Measurements from ENCODE around the gene TP63.

TP63 gene

DNA sequence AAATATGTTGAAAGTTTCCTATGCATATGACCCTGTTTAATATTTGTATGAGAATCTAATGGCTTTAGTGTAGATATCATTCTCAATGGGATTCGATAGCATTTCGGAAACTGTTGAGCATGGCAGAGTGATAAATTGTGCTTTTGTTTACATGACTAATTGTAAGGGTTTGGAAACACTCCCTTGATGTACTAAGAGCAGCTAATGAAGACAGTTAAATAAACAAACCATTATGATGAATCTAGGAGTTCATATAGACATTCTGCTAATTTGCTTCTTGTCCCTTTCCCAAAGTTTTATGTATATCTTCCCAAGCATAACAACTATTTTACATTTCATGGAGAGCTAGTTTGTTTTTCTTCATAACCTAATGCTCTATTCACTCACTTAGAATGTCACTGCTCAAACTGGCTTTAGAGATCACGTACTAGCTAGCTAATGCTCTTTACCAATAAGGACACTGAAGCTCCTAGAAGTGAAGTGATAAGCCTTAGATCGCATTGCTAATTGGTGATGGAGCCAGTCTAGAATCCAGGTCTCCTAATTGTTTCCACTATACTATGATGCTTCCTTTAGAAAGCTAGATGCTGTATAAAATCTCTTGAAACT lies 140.8 kb downstream of the TP63 start:
- no peak for TF ChIP-seq CEBPB (IDR thresholded peaks at IDR 0.05)
- TF ChIP-seq, protein P1, sequence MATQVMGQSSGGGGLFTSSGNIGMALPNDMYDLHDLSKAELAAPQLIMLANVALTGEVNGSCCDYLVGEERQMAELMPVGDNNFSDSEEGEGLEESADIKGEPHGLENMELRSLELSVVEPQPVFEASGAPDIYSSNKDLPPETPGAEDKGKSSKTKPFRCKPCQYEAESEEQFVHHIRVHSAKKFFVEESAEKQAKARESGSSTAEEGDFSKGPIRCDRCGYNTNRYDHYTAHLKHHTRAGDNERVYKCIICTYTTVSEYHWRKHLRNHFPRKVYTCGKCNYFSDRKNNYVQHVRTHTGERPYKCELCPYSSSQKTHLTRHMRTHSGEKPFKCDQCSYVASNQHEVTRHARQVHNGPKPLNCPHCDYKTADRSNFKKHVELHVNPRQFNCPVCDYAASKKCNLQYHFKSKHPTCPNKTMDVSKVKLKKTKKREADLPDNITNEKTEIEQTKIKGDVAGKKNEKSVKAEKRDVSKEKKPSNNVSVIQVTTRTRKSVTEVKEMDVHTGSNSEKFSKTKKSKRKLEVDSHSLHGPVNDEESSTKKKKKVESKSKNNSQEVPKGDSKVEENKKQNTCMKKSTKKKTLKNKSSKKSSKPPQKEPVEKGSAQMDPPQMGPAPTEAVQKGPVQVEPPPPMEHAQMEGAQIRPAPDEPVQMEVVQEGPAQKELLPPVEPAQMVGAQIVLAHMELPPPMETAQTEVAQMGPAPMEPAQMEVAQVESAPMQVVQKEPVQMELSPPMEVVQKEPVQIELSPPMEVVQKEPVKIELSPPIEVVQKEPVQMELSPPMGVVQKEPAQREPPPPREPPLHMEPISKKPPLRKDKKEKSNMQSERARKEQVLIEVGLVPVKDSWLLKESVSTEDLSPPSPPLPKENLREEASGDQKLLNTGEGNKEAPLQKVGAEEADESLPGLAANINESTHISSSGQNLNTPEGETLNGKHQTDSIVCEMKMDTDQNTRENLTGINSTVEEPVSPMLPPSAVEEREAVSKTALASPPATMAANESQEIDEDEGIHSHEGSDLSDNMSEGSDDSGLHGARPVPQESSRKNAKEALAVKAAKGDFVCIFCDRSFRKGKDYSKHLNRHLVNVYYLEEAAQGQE (IDR thresholded peaks at IDR 0.05; ENCODE audit: low read depth): no peak
- no peak for TF ChIP-seq CREB1 (IDR thresholded peaks at IDR 0.05; ENCODE audit: low read depth)
- no peak for TF ChIP-seq TEAD4 (IDR thresholded peaks at IDR 0.05)
- TF ChIP-seq EGR1 (IDR thresholded peaks at IDR 0.05): no peak
- TF ChIP-seq, protein P2, sequence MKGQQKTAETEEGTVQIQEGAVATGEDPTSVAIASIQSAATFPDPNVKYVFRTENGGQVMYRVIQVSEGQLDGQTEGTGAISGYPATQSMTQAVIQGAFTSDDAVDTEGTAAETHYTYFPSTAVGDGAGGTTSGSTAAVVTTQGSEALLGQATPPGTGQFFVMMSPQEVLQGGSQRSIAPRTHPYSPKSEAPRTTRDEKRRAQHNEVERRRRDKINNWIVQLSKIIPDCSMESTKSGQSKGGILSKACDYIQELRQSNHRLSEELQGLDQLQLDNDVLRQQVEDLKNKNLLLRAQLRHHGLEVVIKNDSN (IDR thresholded peaks at IDR 0.05): no peak
- no peak for TF ChIP-seq RAD21 (IDR thresholded peaks at IDR 0.05; ENCODE audit: low read depth)
- TF ChIP-seq NFIC (IDR thresholded peaks at IDR 0.05): no peak
- TF ChIP-seq YY1 (IDR thresholded peaks at IDR 0.05; ENCODE audit: low read depth): no peak
- TF ChIP-seq TCF12 (IDR thresholded peaks at IDR 0.05; ENCODE audit: low read depth): no peak
- no peak for TF ChIP-seq FOXM1 (IDR thresholded peaks at IDR 0.05; ENCODE audit: borderline replicate concordance, low read depth)
- no peak for TF ChIP-seq EP300 (IDR thresholded peaks at IDR 0.05; ENCODE audit: borderline replicate concordance)
- no peak for TF ChIP-seq TAF1 (IDR thresholded peaks at IDR 0.05; ENCODE audit: low read depth)
- TF ChIP-seq ZBTB7A (IDR thresholded peaks at IDR 0.05; ENCODE audit: low read depth): no peak
- TF ChIP-seq, protein P3, sequence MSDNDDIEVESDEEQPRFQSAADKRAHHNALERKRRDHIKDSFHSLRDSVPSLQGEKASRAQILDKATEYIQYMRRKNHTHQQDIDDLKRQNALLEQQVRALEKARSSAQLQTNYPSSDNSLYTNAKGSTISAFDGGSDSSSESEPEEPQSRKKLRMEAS (IDR thresholded peaks at IDR 0.05): no peak

DNA sequence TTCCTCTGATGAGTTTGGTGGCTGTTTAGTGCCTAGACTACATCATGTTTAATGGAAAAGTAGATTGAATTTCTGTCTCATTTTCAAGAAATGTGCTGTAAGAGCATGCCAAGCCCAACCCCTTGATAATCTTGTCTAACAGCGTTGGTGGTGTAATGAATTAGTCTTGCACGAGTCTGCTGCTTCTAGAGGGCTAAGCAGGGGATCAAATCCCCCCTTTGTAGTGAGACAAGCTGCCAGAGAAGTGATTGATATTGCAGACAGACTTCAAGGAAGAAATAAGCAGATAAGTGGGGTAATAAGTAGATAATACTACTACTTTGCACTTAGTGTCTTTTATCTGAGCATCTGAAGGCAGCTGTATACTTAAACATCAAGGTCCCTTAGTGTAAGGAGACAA lies 141.4 kb downstream of the TP63 start:
- TF ChIP-seq TCF12 (IDR thresholded peaks at IDR 0.05; ENCODE audit: low read depth) (no peak), EP300 (IDR thresholded peaks at IDR 0.05; ENCODE audit: borderline replicate concordance) (no peak), FOXM1 (IDR thresholded peaks at IDR 0.05; ENCODE audit: borderline replicate concordance, low read depth) (no peak), NFIC (IDR thresholded peaks at IDR 0.05) (no peak)
- TF ChIP-seq, protein P2 (IDR thresholded peaks at IDR 0.05): no peak

DNA sequence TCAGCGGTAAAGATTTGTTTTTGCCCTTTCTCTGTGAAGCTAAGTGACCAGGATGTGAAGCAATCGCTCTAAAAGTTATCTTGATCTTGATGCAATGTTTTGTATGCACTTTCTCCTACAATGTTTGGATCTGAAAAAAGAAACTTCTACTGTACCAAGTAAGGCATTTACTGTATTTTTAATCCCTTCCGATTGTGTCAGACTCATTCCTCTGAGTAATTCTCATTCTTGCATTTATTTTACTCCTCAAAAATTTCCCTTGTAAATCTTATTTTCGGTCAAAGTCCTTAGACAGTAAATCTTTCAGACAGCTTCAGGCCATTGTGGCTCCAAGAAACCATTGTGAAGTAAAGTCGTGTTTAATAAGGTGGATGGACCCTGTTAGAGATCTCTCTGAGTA lies 141.9 kb downstream of the TP63 start:
- TF ChIP-seq CREB1 (IDR thresholded peaks at IDR 0.05; ENCODE audit: low read depth) (no peak), TCF12 (IDR thresholded peaks at IDR 0.05; ENCODE audit: low read depth) (no peak)
- TF ChIP-seq, protein P1 (IDR thresholded peaks at IDR 0.05; ENCODE audit: low read depth): no peak

DNA sequence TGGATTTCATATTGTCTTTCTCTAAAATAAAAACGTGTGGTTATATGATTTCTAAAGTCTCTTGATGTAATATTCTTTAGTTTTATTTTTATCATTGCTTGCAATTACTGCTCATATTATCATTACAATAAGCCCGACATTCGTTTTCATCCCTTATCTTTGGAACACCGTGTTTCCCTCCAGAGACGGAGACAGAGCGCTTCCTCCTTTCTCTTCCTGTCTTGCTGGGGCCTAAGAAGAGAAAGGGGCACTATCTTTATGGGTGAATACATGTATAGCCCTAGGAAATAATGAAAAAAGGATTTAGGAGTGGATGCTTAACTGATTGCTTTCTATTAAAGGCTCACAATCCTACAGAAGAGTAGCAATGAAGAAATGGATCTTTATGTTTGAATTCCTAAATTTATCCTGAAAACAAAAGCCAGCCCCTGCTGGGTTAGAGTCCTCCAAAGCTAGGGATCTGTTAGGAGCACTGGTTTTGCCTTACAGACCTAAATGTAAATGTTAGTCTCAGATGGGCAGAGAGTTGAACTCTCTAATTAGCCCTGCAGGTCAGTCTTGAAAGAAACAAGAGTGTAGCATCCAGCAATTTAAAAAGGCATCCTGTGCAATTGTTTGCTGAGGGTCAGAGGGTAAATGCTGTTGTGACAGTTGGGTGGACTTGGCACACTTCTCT lies 145.1 kb downstream of the TP63 start:
- TF ChIP-seq, protein P2 (IDR thresholded peaks at IDR 0.05): no peak
- TF ChIP-seq TAF1 (IDR thresholded peaks at IDR 0.05; ENCODE audit: low read depth) (no peak), EP300 (IDR thresholded peaks at IDR 0.05; ENCODE audit: borderline replicate concordance) (no peak), YY1 (IDR thresholded peaks at IDR 0.05; ENCODE audit: low read depth) (no peak), RAD21 (IDR thresholded peaks at IDR 0.05; ENCODE audit: low read depth) (no peak), NFIC (IDR thresholded peaks at IDR 0.05) (no peak), EGR1 (IDR thresholded peaks at IDR 0.05) (no peak), CREB1 (IDR thresholded peaks at IDR 0.05; ENCODE audit: low read depth) (no peak), FOXM1 (IDR thresholded peaks at IDR 0.05; ENCODE audit: borderline replicate concordance, low read depth) (no peak)
- TF ChIP-seq, protein P1 (IDR thresholded peaks at IDR 0.05; ENCODE audit: low read depth): no peak
- TF ChIP-seq, protein P3 (IDR thresholded peaks at IDR 0.05): no peak
